HG02759 (cell line): ENCODE measurements around the gene SRSF6.
"Not testable (repeated sequence)": the region's sequence is repeated elsewhere in the genome, so short reads cannot be mapped to it uniquely, and the experiment has no call there.

Experiments
- ATAC-seq: cut with Tn5 transposase; IDR thresholded peaks from one replicate; pipeline ENCODE4 v1.9.1; 2021; ENCODE audit warnings: mild to moderate bottlenecking, moderate library complexity; ENCODE audit not compliant: unreplicated experiment

Gene SRSF6

DNA sequence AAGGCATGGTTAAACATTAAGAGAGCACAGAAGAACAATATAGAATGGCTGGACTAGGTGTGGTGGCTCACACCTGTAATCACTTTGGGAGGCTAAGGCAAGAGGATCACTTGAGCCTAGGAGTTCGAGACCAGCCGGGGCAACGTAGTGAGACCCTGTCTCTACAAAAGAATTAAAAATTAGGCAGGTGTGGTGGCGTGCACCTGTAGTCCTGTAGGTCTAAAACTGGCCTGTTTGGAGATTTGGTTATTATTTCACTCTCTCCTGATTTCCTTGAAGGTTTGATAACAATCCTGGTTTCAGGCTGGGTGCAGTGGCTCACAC lies 15.6 kb downstream of the SRSF6 start:
- no peak for ATAC-seq

DNA sequence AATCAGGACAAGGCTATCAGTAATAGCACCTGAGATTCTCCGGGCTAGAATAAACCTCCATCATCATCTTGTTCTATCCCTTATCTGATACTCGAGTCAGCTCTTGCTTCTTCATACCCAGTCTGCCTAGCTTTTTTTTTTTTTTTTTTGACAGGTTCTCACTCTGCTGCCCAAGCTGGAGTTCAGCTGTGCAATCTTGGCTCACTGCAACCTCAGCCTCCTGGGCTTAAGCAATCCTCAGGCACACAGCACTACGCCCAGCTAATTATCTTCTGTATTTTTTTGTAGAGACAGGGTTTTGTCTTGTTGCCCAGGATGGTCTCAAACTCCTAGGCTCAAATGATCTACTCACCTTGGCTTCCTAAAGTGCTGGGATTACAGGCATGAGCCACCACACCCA lies 19.5 kb downstream of the SRSF6 start:
- ATAC-seq, result no peak

DNA sequence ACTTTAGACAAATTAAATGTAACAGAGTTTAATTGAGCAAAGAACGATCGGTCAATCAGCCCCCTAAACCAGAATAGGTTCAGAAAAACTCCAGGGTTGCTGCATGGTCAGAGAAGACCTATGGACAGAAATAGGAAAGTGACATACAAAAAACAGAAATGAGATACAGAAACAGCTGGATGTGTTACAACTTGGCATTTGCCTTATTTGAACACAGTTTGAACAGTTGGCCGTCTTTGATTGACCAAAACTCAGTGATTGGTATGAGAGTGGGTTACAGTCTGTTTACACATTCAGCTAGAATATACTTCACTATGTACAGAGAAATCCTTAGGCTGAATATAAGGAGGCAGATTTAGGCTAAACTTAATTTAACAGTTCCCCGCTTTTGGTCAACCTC lies 19.9 kb downstream of the SRSF6 start:
- no peak for ATAC-seq

DNA sequence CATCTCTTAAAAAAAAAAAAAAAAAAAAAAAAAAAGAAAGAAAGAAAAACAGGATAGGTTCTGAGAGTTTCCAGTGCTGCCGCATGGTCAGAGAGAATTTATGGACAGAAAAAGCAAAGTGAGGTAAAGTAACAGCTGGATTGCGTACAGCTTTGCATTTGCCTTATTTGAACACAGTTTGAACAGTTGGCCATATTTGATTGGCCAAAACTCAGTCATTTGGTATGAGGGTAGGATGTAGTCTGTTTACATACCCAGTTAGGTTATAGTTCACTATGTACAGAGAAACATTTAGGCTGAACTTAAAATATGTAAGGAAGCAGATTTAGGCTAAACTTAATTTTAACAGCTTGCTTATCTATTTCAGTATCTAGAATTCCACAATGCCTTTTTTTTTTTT lies 32.3 kb downstream of the SRSF6 start:
- no peak for ATAC-seq

DNA sequence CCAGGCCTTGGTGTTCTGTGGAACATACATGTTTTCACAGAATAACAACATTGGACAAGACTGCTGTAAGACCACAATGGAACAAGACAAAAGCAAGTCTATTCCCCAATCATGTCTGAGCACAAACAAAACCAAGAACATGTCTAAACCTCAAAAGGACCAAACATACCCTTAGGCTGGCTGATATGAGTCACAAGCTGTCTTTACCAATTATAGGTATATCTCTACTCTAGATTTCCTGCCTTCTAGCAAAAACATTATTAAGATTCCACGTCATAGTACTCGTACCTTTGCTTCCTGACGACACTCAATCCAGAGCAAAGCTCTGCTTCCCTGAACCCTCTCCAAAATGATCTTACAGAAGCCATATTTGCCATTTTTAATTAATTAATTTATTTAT lies 34.4 kb downstream of the SRSF6 start:
- ATAC-seq, result no peak

DNA sequence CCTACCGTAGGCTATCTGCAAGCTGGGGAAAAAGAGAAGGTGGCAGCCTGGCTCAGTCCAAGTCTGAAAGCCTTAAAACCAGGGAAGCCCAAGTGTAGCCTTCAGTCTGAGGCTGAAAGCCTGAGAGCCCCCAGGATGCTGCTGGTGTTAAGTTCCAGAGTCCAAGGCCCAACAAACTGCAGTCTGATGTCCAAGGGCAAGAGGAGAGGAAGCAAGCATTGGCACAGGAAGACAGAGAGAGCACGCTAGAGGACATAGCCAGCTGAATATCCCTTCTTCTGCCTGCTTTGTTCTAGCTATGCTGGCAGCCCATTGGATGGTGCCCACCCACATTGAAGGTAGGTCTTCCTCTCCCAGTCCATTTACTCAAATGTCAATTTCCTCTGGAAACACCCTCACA lies 37.7 kb downstream of the SRSF6 start:
- ATAC-seq, result no peak

DNA sequence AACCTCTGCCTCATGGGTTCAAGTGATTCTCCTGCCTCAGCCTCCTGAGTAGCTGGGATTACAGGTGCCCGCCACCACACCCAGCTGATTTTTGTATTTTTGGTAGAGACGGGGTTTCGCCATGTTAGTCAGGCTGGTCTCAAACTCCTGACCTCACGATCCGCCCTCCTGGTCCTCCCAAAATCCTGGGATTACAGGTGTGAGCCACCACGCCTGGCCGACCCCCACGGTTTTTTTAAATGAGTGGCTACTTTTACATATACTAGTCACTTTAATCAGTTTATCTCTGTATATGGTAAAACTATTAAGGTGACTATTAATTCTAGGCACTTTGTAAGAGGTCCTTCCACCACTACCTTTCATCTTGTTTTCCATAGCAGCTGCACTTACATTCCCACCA lies 44.3 kb downstream of the SRSF6 start:
- not testable (repeated sequence) for ATAC-seq

DNA sequence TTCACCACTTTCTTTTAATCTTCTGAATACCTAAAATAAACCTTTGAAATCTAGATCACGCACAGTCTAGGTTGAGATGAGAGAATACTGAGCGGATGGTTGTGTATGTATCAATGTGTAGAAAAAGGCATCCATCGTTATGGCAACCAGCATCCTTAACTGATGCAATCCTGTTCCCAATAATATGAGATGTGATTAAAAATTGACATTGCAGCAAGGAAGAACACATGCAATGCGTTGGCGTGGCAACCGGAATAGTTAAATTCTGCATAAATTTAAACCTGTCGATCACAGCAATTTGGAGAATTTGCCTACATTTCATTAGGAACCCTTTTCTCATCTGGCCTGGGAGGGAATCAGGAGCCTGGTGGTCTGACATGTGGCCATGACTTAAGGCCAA lies 48.5 kb downstream of the SRSF6 start:
- no peak for ATAC-seq

DNA sequence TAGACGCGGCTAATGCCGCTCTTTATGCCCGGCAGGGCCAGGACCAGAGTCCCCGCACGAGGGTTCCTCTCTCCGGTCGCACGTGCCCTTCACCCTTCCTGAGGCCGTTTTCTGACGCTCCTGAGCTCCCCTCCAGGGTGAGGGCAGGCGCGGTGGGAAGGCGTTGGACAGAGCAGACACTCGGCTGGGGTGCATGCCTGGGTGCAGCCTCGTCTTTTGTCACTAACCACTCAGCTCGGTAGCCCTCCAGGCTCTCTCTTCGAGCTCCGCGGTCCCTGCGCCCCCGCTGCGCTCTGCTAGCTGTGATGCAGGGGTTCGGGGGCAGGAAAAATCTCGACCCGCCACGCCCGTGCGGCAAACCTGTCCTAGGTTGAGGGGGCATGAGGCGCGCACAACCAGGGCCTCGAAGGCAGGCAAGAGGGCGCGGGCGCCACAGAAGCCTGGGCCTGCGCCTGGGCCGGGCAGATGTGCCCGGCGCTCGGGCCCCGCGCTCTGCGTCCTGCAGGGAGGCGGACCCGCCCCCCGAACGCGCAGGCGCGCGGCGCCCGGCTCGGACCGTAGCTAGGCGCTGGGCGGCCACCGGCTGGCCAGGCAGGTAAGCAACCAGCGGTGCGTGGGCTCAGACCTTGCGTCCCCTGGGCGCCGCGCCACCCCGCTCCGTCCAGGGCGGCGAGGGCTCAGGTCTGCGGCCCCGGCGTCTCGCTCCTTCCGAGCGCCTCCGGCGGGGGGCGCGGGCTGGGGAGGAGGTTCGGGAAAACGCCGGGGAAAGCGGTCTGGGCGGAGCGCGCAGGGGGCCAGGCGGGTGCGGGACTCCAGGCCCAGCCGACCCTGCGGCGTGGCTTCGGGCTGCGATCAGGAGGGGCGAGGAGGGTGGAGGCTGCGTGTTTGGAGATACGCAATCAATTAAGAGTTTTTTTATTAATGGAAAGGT lies 49.7 kb downstream of the SRSF6 start, which contains the start of gene L3MBTL1:
Gene L3MBTL1, plus strand, starts transcription at position 548 of the 931 bp plus-strand sequence. CDS start 5,807 bp downstream, outside the sequence.
- ATAC-seq, result no peak

DNA sequence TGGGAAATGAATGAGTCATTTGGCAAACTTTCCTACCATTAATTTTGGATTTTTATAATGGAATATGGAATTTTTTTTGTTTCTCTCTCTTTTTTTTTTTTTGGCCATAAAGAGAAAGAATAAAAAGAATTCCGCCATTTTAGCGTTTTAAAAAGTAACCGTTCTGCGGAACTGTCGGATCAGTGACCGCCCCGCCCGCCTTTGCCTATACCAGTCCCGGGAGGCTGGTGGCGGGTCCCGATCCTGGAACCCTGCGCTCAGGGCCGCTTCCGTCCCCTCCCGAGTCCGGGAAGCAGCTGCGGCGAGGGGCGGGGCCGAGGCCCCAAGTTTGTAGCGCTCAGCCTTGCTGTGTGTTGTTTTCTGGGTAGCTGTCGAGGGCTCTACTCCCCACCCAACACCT lies 50.4 kb downstream of the SRSF6 start:
- ATAC-seq, result no peak

DNA sequence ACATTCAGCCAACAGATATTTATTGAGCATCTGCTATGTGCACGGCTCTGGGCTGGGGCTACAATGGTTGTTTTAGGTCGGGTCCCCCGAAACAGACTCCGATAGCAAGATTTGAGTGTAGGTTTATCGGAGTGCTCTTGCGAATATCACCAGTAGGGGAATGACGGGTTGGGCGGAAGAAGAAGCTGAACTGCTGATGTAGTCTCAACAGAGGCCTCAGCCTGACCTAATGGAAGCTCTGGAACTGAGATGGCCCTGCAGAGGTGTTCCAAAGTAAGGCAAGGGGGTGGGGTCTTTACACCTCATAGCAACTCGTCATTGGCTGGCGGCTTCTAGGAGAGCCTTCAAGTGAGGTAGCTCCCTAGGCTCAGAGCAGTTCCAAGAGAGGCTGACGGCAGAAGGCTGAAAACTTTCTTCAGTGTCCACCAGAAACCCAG lies 50.9 kb downstream of the SRSF6 start:
- ATAC-seq, result no peak

DNA sequence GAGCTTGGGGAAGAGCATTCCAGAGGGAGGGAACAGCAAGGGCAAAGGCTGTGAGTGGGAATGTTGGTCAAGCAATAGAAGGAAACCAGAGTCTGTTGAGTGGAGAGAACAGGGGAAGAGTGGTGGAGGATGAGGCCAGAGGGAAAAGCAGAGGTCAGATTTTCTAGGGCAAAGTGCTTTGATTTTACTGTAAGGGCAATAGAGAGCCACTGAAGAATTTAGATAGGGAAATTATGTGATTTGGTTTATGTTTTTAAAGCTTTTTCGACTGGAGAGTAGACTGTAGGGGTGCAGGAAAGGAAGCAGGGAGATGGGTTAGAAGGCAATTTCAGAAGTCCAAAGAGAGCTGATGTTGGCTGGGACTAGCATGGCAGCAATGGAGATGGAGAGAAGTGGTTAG lies 54.2 kb downstream of the SRSF6 start:
- ATAC-seq, result no peak

DNA sequence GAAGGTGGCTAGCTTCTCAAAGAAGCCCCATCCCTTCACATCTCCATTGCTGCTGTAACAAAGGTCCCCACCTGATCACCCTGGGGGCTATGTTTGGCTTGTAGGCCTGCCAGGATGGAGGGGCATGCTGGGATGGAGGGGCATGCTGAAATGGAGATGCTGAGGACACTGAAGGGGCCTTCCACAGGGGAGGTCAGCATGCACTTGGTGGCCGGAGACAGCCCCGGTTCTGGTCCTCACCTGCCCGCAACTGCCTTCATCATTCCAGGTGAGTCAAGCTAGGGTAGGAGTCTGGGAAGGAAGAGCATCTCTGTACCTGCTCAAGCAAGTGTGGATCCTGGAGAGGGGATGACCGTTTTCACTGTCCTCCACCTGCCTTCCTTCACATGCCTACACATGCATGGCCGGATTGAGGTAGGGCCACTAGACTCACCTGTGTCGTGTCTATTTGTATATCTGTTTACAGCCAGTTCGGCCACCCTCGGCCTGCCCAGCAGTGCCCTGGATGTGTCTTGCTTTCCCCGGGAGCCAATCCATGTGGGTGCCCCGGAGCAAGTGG lies 55.8 kb downstream of the SRSF6 start:
- ATAC-seq, result no peak
